Colonic mucosa (tissue), 4 donors: ENCODE results near the gene TTC31. TPM values are rescaled to one million over a fixed set of nuclear protein-coding genes. Genes with fewer than 3 reads are reported as not detected.

Source experiments
- DNase-seq: peaks from one replicate; pipeline ENCODE4 v3.0.0-alpha.2; 2020
- H3K27ac ChIP-seq: fragments of 200-600 bp; one replicate; pipeline ENCODE4 v1.8.0; 2021
- H3K27me3 ChIP-seq: fragments of 200-600 bp; one replicate; pipeline ENCODE4 v1.8.0; 2021
- H3K36me3 ChIP-seq: fragments of 200-600 bp; one replicate; pipeline ENCODE4 v1.8.0; 2021
- H3K4me1 ChIP-seq: fragments of 200-600 bp; one replicate; pipeline ENCODE4 v1.8.0; 2021; ENCODE audit warnings: mild to moderate bottlenecking
- H3K4me3 ChIP-seq: fragments of 200-600 bp; one replicate; pipeline ENCODE4 v1.8.0; 2021
- H3K9ac ChIP-seq, 2 donors: one replicate each; pipeline ENCODE4 v1.7.0; 2013; ENCODE audit warnings: control low read depth in 2 of 2, low read depth in 2 of 2, low read length in 2 of 2
- H3K9me3 ChIP-seq: fragments of 200-600 bp; one replicate; pipeline ENCODE4 v1.8.0; 2021
- CTCF ChIP-seq: fragments of 200-600 bp; IDR thresholded peaks from one replicate; pipeline ENCODE4 v1.8.0; 2022; ENCODE audit warnings: antibody characterized with exemption, mild to moderate bottlenecking
- intact Hi-C: fragments of 100-400 bp; cut with DNase I; formaldehyde crosslinking; loops from one replicate; pipeline ENCODE4 v1.14.1; 2022
- total RNA-seq, 2 donors: library from RNA; stranded (reverse); fragmentation: NEBNext Ultra II Directional in 1 of 2; extraction: Animal tissue kit (Norgen Biotek cat#: 25700) in 1 of 2; gene quantifications; one replicate each; pipeline ENCODE4 v1.2.1, GENCODE V29; 2021
- donor health status: healthy.
- donor health status: DM: no; HTN: no; CAD: no.
- donor health status: DM: no; HTN: no; CAD: no.

Gene TTC31
- total RNA-seq, 2 donors from 2014 or later = 23.3 to 25.2 TPM

GRCh38 chr2:74505448-74506246, 22.8 kb downstream of the TTC31 start:
- TF ChIP-seq CTCF = no peak
- no peak for DNase-seq
- intact Hi-C loops = no loop called here
- Histone ChIP-seq H3K36me3 (peaks cover 3% of the 10 kb centered on the region), H3K27me3 (peaks cover 7% of the 10 kb centered on the region), H3K4me1 (peaks cover 12% of the 10 kb centered on the region), H3K9me3 (no peaks in the 10 kb centered on the region), H3K9ac (peak overlapping the region in 1 of 2 donors; percentile 34), H3K27ac (no peak overlapping the region), H3K4me3 (no peak overlapping the region)

- Histone ChIP-seq H3K36me3 (peaks cover 3% of the 10 kb centered on the region), H3K4me1 (peaks cover 12% of the 10 kb centered on the region), H3K4me3 (peak within 1 kb of the TSS; percentile 68), H3K9me3 (no peaks in the 10 kb centered on the region), H3K9ac (peak within 1 kb of the TSS; percentile 90 to 94), H3K27me3 (peaks cover 23% of the 10 kb centered on the region), H3K27ac (peak within 1 kb of the TSS; percentile 96)
- no peak for TF ChIP-seq CTCF
- intact Hi-C loops = no loop called here
- peak; percentile 100 for DNase-seq
Observed at GRCh38 chr2:74507145-74507925, 24.5 kb downstream of the TTC31 start, which contains the start of gene PCGF1. PCGF1 (minus strand) TSS chr2:74507695; CDS start chr2:74507668, 27 bp downstream.

GRCh38 chr2:74507926-74508520, 25.1 kb downstream of the TTC31 start:
- H3K36me3 ChIP-seq = peaks cover 3% of the 10 kb centered on the region
- peak overlapping the region; percentile 68 for H3K4me3 ChIP-seq
- H3K27me3 ChIP-seq = peaks cover 29% of the 10 kb centered on the region
- peaks cover 12% of the 10 kb centered on the region for H3K4me1 ChIP-seq
- peak; percentile 62 for DNase-seq
- peak overlapping the region; percentile 76 to 90 for H3K9ac ChIP-seq
- peak overlapping the region; percentile 96 for H3K27ac ChIP-seq
- TF ChIP-seq CTCF = no peak
- H3K9me3 ChIP-seq = no peaks in the 10 kb centered on the region
- intact Hi-C loops = no loop called here

GRCh38 chr2:74510272-74510671, 27.4 kb downstream of the TTC31 start:
- H3K4me1 ChIP-seq = peaks cover 19% of the 10 kb centered on the region
- H3K36me3 ChIP-seq = peaks cover under 1% of the 10 kb centered on the region
- no peak for DNase-seq
- no peak overlapping the region for H3K9ac ChIP-seq
- H3K27ac ChIP-seq = no peak overlapping the region
- H3K27me3 ChIP-seq = peaks cover 51% of the 10 kb centered on the region
- no peaks in the 10 kb centered on the region for H3K9me3 ChIP-seq
- TF ChIP-seq CTCF = no peak
- H3K4me3 ChIP-seq = no peak overlapping the region
- intact Hi-C loops = no loop called here
